Stimulated activated CD8-positive, alpha-beta memory T cell treated with anti-CD3 and anti-CD28 coated beads, Interleukin-15, amount 100 ng/mL, for 4 hours (primary cell): ENCODE data around the gene KRTAP10-10.
"Not testable (repeated sequence)": the region's sequence is repeated elsewhere in the genome, so short reads cannot be mapped to it uniquely, and the experiment has no call there.

Experiments used
- DNase-seq, 2 donors: peaks; one replicate each; pipeline ENCODE4 v3.0.0-alpha.2; 2020; ENCODE audit warnings: low read depth in 2 of 2

KRTAP10-10 gene

DNA sequence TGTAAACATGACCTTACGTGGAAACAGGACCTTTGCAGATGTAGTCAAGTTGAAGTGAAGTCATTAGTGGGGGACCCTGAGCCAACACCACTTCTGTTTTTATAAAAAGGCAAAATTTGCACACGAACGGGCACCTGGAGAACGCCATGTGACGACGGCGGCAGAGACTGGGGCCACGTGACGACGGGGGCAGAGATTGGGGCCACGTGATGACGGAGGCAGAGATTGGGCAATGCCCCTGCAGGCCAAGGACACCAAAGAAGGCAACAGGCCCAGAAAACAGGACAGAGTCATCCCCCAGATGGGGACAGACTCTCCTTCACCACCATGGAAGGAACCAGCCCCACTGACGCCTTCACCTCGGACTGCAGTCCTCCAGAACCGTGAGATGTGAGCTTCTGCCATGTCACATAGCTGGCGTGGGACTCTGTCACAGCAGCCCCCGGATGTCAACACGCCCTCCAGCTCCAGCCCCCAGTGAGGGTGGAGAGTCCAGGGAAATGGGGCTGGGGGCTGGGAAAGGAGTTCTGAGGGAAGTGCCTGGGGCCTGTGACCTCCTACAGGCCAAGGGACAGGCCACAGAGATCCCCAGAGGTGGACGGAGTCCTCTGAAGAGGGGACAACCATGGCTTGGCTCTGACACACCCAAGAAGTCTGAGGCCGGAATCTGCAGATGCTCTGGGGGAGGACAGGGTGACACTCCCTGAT is 13.3 kb downstream of the KRTAP10-10 start:
- DNase-seq, result no peak

DNA sequence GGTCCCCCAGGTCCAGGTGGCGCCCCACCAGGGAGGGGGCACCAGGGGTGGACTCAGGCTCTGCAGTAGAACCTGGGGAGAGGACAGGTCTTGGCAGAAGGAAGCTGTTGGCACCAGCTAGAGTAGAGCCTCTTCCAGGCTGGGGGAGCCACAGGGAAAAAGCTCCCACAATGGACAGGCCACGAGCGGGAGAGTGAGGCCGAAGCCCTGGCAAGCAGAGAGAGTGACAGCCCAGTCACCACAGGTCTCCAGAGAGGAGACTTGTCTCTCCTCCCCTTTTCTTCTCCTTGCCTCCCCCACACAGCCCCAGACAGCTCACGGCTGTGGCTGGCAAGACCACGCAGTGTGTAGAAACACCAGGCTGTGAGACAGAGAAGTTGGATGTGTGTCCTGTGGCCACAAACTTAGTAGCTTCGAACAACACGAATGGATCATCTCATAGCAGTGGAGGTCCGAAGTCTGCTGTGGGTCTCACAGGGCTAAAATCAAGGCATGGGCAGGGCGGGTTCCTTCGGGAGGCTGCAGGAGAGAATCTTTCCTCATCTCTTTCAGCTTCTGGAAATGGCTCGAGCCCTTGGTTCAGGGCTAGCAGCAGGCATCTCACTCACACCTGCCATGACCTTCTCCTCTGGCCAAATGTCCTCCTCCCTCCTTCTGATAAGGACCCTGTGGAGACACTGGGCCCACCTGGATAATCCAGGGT is 14.0 kb downstream of the KRTAP10-10 start:
- DNase-seq, result no peak

DNA sequence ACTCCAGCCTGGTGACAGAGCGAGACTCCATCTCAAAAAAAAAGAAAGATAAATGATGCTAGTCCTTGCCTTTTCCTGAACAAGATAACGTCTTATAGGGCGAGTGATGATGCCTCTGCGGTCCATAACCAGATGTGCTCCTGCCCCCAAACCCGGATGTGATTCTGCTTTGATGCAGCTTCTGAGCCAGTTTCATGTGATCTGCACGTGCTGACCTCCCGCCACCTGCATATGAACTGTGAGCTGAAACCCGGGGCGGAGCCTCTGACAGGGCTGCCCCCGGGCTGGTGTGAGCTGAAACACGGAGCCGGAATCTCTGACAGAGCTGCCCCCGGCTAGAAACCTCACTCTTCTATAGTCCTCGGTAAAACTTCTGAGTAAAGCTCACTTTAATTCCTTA is 16.0 kb downstream of the KRTAP10-10 start:
- DNase-seq, result no peak

DNA sequence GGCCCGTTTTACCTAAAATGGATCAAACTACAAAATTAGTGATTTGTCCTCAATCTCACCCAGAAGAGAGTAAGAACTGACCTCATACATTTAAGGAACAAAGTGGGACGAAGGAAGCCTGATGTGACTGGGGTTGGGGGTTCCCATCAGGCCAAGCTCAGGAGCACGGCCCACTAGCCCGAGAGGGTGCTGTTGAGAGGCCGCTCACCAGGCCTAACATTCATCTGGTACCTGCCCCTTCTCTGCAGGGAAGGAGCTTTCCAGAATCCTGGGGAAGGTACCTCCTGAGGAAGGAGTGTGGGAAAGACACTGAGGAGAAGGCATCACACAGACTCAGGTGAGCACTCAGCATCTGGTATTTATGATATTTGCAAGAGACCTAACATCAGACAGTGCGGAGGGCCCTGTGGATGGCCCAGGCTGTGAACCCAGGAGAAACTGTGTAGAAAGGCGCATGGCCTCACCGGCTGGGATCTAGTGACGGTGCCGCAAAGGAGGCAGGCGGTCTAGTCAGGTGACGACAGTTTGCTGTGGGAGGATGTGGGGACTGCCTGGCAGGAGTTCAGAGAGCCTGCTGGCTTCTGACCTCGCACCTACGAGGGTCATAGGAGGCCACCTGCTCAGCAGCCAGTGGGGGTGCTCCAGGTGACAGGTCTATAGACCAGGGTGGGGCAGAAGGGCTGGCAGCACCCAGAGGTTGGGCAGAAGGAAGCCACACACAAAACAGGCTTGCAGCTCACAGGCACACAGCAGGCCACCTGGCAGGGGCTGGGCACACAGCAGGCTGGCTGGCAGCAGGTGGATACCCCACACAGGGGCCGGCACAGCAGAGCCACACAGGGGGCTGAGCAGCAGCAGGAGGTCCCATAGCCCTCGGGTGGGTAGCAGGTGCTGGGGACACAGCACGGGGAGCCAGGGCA is 16.8 kb downstream of the KRTAP10-10 start:
- DNase-seq, result no peak

DNA sequence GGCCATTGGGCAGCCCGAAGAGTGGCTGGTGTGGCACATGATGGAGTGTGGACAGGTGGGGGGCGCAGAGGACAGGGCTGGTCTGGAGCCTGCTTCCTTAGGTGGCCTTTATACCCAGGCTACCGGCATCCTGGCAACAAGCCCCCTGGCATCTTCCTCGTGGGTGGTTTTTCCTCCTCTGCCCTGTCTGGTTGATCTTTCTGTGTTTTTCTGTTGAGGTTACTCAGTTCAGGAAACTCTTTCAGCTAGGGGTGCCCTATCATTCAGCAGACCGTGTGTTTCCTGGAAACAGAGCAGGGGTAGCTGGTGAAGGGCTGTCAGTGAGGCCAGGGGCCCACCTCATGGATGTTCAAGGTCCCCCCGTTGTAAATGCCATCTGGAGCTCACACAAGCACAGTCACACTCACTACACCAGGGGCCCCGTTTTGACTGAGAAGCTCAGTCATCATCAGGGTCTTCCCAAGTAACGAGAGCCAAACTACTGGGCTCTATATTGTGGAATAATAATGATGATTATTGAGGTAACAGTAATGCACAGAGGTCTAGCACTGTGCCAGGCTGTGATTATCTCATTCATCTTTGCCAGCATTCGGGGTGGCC is 17.5 kb downstream of the KRTAP10-10 start, which contains the start of gene KRTAP12-4:
Gene KRTAP12-4, minus strand, starts transcription at position 84 of the 600 bp plus-strand sequence. Its CDS starts 45 bp downstream, at position 39.
- no peak for DNase-seq

DNA sequence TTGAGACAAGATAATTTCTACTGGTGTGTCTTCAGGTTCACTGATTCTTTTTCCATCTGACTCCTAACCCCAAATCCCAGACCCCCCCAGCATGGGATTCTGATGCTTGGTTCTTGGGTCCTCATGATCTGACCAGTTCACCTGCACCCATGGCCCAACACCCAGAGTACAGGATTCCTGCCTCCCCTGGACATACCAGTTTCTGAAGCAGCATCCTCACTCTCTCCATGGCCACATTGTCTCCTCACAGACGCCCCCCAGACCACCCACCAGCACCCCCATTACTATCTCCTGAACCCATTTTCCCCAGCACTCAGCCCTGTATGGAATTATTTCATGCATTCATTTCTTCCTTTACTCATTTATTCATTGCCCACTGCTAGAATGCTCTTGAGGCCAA is 19.7 kb downstream of the KRTAP10-10 start:
- DNase-seq, result no peak

DNA sequence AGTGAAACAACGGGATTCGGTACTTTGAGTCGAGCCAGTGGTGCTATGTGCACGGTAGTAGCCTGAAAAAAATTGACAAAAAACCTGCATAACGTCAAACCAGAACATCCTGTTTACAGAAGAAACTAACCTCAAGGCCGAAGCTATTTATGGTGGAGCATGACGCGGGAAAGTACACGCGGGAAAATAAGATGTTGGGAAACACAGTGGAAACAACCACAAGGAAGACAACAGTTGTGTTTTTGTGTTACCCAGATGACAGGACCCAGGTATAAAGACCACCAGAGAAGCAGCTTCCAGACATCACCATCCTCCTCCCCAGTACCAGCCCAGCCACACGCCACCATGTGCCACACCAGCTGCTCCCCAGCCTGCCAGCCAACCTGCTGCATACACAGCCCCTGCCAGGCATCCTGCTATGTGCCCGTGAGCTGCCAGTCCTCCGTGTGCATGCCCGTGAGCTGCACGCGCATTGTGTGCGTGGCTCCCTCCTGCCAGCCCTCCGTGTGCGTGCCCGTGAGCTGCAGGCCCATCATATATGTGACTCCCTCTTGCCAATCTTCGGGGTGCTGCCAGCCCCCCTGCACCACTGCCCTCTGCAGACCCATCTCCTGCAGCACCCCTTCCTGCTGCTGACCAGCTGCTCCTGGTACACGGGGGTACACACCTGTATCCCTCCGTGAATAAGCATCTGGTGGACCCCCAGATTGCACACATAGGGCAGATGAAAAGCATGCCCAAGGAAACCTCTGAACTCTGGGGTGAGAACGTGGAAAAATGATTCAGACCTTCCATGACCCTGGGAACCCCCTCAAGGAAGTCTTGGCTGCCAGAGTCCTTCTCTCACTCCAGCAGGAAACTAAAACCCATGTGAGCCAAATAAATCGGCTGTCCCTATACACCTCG is 20.7 kb downstream of the KRTAP10-10 start, which contains the start of gene KRTAP12-3:
Gene KRTAP12-3, plus strand, starts transcription at position 298 of the 906 bp plus-strand sequence. Its CDS starts 48 bp downstream, at position 346.
- DNase-seq, result no peak

DNA sequence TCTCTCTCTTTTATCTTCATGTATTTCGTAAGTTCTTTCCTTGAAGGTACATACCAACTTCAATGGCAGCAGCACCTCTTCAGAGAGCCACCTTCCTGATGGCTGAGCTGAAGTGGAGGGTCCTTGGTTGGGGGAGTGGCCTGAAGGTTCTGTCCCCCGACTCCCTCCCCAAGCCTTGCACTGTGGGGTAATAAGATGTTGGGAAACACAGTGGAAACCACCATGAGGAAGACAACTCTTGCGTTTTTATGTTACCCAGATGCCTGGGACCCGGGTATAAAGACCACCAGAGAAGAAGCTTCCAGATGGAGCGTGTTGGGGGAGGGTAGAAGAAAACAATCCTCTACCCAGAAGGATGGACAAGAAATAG is 21.4 kb downstream of the KRTAP10-10 start:
- DNase-seq, result no peak

DNA sequence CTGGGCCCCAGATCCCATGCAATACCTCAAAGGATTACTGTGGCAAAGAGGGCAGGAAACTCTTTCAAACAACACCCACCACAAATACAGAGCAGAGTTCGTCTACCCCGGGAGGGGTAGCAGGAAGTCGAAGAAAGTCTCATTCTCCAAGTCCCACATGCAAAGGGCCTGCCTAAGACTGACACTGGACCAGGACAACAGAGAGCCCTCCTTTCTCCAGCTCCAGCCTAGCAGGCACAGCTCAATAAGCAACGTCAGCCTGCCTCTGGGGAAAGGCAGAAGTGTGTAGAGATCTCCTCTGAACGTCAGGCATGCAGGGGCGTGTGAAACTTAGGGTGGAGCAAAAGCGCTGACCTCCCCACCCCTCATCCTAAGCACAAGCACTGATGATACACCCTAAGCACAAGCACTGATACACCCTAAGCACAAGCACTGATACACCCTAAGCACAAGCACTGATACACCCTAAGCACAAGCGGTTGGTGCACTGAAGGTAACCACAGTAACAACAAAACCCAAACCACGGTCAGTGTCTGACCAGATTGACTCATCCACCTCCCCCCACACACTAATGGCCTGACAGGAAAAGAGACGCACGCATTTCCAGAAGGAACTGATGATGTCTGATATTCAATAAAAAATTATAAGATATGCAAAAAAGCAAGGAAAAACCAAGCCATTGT is 21.9 kb downstream of the KRTAP10-10 start:
- DNase-seq, result no peak

DNA sequence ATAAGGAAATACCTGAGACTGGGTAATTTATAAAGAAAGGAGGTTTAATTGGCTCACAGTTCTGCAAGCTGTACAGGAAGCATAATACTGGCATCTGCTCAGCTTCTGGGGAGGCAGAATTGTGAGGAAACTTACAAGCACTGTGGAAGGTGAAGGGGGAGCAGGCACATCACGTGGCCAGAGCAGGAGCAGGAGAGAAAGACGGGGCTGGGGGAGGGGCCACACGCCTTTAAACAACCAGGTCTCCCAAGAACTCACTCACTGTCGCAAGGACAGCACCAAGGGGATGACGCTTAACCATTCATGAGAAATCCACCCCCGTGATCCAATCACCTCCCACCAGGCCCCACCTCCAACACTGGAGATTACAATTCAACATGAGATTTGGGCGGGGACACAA is 24.4 kb downstream of the KRTAP10-10 start:
- DNase-seq, result not testable (repeated sequence)

DNA sequence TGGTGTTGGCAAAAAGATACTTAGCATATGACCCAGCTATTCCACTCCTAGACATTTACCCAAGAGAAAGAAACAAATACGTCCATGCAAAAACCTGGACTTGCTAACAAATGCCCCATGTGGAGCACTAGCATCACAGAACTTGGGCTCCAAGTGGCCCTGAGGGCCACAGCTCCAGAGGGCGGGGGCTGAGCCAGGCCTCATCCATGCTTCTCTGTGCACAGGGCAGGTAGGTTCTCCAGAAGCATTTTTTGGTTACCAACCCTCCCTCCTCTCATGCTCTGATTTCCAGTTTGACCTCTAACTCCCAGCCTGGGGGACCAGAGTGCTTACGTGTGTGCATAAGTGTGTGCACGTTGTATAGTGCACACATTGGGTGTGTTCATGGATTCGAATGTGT is 27.5 kb downstream of the KRTAP10-10 start:
- no peak for DNase-seq

DNA sequence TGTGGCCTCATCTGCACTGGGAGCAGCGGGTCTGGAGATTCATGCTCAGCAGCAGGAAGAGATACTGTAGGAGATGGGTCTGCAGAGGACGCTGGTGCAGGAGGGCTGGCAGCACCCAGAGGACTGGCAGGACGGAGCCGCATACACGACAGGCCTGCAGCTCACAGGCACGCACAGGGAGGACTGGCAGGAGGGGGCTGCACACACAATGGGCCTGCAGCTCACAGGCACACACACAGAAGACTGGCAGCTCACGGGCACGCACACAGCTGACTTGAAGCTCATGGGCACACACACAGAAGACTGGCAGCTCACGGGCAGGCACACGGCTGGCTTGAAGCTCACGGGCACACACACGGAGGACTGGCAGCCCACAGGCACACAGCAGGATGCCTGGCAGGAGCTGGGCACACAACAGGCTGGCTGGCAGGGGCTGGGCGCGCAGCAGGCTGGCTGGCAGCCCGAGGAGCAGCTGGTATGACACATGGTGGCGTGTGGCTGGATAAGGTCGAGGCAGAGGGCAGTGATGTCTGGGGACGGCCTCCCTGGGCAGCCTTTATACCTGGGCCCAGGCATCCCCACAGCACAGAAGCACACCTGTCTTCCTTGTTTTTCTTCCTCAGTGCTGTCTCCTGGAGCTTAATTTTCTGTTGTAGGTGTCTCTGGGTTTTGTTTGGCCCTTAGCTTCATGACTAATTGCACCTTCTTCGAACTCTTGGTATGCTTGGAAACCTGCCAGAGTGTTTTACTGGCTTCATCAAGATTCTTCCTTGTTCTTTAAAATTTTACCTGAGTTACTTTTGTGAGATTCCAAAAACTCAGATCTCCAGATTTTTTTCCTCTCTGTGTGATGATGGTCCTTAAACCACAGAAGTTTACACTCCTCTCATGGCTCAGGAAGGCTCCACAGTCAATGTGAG is 29.5 kb downstream of the KRTAP10-10 start, which contains the start of gene KRTAP12-2:
Gene KRTAP12-2, minus strand, starts transcription at position 527 of the 920 bp plus-strand sequence. Its CDS starts 41 bp downstream, at position 486.
- DNase-seq, result no peak

DNA sequence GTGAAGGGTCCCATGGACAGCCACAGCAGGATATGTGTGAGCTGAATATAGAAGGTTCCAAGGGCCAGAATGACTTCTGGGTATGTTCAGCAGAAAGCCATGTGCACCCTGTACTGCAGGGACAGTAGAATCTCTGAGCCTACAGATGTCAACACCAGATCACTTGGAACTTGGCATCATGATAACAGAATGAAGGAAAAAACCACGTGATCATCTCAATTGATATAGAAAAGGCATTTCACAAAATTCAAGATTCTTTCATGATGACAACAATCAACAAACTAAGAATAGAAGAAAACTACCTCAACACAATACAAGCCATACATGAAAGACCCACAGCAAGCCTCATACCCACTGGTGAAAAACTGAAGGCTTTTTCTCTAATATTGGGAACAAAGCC is 30.5 kb downstream of the KRTAP10-10 start:
- no peak for DNase-seq

DNA sequence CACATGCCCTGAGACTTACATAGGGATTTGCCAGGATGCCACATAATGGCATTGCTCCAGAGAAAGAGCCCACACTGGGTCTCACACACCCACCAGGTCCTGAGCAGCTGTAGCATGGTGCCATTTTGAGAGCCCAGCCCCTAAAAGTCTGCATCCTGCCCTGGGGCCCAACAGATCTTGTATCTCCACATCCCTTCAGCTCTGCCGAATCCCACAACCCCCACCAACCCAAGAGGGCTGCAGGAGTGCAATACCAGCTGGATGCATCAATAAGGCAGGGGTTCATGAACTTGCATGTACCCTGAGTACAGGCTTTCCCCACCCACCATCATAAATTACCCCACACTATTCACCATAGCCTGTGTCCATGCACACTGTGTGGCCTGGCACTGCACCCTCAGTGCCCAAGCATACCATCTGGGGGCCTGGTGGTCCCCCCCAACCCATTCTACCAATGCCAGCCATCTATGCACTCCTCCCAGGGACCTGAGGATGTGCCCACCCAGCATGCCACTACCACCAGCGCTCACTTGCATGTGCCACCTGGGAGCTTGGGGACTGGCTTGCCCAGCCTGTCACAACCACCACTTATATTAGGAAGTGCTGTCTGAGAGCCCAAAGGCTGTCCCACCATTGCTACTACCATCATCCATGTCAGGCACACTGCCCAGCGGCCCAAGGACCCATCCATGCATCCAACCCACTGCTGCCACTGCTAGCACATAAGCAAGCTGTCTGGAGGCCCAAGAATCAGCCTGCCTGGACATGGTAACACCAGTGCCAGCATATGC is 33.7 kb downstream of the KRTAP10-10 start:
- no peak for DNase-seq

DNA sequence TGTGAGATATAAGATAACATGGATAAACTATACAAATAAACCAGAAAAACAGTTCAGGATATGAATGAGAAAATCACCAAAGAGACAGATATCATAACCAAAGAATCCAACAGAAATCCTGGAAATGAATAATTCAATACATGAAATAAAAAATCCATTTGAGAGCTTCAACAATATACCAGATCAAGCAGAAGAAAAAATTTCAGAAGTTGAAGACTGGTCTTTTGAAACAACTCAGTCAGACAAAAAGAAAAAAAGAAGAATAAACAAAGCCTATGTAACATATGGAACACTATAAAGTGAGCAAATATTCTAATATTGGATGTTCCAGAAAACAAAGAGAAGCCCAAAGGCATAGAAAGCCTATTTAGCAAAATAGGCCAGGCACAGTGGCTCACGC is 34.8 kb downstream of the KRTAP10-10 start:
- DNase-seq, result no peak

DNA sequence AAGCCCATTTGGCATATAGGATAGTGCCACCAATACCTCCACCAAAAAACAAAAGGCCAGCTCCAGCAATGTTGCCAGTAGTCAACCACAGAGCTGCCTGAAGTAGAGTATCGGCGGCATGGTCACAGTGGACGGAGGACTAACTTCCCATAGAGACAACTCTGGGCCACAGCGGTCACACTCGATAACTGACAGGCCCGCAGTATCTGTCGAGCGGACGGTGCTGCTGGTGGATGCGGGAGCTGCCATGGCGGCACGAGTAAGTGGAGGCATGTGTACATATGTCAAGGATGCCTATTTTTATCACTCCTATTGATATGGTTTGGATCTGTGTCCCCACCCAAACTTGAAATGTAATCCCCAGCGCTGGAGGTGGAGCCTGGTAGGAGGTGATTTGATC is 40.7 kb downstream of the KRTAP10-10 start:
- DNase-seq, result no peak

DNA sequence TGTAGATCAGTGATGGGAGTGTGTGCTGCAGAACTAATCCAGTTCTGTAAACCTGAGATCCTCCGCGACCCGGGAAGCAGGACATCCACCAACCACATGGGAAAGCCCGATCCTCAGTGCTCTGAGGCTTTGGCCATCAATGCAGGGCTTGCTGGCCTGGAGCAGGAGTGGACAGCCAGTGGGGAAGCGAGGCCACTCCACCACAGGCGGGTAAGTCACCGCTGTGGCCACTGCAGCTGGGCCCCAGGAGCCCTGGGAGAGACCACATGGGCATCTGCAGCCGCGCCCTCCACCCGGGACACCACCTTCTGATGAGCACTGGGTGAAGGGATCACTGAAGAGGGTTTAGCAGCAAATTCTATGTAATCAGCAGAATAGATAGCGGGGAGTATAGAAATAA is 44.0 kb downstream of the KRTAP10-10 start:
- DNase-seq, result no peak
